GM12872 (cell line): ENCODE measurements around the gene CASD1.

Experiments used
- CTCF ChIP-seq: IDR thresholded peaks from 3 replicates; pipeline ENCODE4 v1.5.1; 2011; ENCODE audit warnings: low read depth, mild to moderate bottlenecking, low read length, moderate library complexity; ENCODE audit not compliant: insufficient read depth

Gene CASD1

GRCh38 chr7:94602181-94602580, 92.6 kb downstream of the CASD1 start:
- no peak for TF ChIP-seq CTCF

- no peak for TF ChIP-seq CTCF
Measured at GRCh38 chr7:94605031-94605430, 95.4 kb downstream of the CASD1 start.
